Amygdala (tissue), 56 donors: ENCODE data around the gene NIPAL4.
A peak's percentile ranks its signal among the peaks of the same experiment; 100 is the strongest.

Experiments
- DNase-seq, 56 donors: peaks; one replicate each; lab custom pipeline; 2025; lab: John Stamatoyannopoulos, UW

The NIPAL4 gene

DNA sequence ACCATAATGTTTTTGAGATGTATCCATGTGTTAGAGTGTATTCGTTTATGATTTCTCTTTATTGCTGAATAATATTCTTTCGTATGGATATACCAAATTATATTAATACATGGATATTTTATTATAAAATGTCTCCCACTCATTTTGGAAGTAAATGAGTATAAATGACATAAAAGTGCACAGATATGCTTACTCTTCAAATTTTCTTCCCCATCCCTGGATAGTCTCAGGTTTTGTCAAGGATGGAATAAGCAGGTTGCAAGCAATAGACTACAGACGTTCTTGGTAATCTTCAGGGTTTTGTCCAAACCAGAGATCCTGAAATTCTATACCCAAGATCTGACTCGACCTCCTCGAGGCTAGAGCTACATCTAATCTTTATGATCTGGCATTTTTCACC is 50.7 kb downstream of the NIPAL4 start:
- DNase-seq, result no peak

DNA sequence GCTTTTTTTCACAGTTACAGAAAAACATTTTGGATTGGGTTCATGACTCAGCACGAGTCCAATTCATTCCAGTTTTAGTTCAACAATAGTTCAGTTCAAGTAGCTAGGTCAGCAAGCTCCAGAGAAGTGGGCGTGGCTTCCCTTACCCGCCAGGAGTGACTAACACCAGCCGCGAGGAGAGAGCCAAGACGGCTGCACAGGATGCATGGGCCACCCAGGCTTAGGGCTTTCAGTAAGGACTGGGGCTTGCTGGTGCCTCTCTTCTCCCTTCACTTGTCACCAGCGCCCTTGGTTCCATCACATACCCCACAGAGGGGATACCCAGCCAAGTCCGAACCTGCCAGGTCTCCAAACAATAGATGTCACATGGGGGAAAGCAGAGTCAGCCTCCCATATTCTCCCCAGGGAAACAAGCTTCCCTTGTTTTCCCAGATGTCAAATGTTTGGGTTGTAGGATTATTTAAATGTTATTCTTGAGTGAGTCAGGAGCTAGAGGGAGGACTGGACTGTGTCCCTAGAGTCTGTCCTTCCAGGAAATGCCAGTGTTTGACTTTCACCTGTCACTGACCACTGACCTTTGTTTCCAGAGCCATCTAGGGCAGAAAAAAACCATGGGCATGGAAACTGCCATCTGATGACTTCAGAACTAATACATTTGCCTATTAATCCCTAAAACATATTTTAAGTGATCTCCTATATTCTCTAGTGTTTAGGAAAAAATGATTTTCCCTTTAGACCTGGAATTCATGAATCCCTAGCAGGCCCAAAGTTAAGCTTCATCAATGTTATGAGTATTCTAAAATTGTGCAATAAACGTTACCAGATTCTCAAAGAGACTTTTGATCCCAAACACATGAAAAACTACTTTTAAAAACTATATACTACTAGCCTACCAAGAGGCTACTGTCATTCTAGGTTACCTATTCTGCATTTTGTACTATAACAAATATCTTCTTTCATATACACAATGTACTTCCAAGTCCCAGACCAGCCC is 51.9 kb downstream of the NIPAL4 start:
- DNase-seq, result peak in 46 of 56 donors; percentile 5 to 86 (median 40)

DNA sequence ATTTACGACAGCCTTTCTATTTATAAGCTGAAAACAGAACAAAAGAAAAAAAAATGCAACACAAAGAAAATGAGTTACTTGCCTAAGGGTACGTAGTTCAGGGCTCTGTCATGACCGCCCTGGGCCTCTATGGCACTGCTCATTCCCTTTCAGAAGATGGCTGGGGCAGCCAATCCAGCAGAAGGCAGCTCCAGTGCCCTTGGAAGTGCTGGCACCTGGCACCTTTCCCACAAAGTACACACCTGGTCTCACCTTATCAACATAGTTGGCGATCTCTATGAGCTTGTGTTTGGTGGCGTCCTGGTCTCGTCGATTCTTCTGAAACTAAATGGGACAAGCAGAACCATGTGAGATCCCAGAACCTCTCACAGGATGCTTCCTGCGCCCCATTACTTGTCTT is 53.2 kb downstream of the NIPAL4 start:
- DNase-seq, result no peak

DNA sequence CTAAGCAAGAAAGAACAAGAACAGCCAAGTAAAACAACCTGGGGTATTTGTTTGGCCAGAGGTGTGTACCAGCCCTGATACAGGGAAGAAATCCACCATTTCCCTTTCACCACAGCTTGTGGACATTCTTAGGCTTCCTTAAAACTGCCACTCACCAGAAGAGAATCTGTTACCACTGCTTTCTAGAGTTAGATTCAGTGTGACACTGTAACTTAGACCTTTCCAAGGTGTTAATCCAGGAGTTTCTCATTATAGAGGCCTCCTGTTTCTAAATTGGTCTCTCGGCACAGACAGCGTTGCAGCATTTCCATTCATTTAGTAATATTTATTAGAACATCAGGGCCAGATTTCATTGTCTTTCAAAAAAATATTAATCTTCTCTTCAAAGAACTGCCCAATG is 55.0 kb downstream of the NIPAL4 start:
- no peak for DNase-seq

DNA sequence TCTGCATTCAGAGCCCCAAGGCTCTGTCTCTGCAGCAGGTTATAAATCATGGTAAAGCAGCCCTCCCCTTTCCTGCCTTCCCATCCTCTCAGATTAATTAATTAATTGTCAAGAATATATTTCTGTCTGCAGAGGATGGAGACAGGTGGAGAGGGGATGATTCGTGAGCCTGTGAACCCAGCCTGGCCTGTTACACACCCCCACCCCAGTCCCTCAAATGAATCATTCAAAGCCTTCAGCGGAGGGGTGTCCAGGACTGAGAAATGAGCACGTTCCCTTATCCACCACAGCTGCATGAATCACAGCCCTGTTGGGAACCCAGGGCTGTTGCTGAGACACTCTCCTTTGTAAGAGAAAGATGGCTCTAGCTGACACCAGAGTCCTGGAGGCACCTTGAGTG is 56.0 kb downstream of the NIPAL4 start:
- DNase-seq, result no peak

DNA sequence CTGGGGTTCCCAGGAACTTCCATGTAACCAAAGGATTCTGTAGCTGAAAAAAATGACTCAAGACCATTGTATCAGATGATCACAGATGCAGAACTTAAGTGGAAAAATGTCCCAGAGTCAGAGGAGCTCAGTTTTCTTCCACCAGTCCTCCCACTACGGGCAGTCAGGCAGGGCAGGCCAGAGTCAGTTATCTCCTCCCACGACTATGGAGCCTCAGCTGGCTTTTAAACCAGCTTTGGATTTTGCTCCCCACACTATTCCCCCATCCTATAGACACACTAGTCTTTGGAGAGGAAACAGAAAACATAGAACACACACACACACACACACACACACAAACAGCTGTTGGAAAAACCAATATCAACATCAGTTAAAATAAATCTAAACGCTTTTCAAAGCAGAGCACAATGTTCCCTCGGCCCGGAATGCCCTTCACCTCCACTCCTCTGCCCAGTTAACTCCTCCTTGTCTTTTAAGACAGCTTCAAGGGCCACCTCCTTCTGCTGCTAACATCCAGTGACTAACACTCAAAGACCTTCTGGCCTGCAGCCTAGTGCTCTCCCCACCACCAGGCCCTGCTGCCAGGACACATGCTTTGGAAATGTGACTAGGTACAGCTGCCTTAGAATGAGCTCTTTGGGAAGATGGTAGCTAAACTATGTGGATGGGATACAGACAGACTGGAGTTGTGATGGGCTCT is 56.8 kb downstream of the NIPAL4 start:
- no peak for DNase-seq

DNA sequence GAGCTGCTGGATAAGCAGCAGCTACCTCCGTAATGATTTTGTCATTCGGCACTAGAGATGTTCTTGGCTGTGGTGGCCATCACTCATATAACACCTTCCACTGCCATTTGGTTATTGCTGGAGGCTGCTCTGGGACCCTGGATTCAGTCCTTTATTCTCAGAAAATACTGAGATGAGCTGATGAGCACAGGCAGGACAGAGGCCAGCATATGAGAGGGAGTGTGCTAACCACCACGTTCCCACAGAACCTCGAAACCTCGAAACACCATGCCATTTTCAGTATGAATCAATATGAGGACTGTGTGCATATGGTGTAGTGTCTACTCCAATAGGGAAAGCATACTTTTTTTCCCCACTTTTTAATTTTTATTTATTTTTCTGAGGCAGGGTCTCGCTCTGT is 59.0 kb downstream of the NIPAL4 start:
- no peak for DNase-seq

DNA sequence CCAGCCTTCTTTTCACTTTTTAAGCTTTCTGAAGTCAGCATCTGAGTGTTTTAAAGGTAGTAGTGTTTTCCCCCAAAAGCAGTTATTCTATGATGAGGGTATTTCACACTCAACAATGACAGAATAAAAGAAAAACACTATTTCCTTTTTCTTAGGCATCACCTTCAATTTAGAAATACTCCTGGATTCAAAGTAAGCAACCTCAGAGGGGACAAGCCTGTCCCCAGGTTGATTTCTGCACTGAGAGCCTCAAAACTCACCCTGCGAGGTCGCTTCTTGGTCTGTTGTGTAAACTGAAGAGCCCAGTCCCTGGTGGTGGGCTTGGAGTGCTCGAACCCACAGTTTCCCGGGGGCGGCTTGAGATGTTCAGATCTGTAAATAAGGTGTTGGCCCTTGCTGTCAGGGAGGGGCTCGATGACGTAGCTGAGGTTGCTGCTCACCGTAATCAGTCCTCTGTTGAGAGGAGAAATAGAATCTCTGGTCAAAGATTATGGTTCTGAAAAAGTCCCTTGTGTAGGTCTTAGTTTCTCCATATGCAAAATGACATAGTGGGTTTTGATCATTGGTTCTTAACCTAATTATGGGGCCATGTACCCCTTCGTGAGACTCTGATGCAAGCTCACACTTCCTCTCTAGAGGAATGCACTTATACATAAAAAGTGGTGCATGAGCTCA is 59.7 kb downstream of the NIPAL4 start:
- DNase-seq, result no peak

DNA sequence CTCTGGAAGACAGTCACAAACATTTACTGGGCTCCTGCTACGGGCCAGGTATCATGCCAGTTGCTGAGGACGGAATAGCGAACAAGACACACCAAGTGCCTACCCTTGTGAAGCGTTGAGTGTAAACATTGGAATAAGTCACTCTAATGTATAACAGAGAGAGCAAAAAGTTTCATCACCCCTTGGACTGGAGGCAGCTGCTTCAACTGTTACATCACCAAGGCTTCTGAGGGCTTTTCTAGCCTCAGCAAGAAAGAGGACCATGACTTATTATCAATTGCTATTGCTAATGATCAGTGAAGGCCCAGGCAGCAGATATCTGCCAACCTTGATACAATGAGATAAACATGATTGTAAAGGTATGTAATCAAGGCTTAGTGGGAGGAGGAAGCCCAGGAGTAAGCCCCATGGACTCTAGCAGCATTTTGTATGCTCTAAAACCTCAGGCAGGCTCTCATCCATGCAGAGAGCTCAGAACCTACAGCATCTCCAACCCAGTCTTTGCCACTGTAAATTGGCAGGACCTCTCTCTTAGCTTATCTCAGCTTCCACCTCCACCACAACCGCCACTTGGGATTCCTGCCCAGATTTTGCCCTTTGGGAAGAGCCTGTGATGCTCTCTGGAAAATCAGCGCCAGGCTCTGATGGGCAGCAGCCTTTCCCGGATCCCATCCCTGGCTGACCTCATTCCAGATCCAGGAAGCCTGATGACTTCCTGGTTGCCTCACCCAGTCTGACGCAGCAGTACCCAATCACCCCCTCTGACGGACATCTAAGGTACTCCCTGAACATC is 61.1 kb downstream of the NIPAL4 start:
- DNase-seq, result no peak

DNA sequence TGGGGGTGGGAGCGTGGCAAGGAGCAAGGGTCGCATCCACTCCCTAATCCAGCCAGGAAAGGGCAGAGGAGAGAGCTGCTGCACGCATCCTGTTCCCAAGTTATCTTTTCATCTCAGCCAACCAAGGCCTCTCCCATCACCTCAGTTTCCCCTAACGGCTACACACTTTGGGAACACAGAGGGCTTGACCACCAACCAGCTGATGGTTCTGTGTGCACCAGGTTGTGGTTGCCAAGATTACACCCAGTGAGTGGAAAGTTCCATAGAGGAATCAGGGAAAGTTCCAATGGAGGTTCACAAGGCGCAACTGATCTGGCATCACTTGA is 61.7 kb downstream of the NIPAL4 start:
- no peak for DNase-seq

DNA sequence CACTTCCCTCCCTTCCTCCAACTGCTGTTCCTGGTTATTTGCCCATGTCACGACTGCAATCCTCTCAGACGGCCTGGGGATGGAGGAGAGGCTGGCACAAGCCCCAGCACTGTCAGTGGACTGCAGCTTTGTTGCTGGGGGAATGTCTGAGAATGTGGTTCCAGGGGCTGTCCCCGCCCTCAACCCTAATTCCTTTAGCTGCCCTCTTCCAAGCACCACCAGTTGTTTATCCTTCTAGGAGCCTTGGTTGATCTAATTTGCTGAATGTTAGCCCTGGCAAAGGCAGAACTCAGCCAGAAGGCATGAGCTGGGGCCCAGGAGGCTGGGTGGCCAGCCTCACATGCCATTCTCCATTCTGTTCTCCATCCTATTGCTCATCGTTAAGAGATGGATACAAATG is 64.0 kb downstream of the NIPAL4 start:
- DNase-seq, result peak in 1 of 56 donors; percentile 16
